ENCODE results near the gene FMN2.

The FMN2 gene

DNA sequence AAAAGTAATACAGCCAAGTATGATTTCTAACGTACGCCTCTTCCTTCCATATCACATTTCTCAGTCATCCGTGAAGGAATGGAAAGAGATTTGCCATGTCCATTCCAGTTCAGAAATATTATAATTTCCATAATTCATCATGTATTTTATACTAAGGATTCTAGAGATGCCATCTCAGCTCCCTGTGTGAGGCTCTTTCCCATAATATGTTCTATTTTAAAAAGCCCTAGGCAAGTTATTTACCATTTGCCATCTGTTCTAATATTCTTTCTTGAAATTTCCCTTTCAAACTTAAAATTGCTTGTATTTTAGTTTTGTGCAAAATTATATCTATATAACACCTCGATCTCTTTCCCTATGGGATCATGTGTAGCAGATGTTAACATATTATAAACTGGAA lies 106.7 kb downstream of the FMN2 start:
- no peak for DNase-seq (ENCODE audit: low read depth)

DNA sequence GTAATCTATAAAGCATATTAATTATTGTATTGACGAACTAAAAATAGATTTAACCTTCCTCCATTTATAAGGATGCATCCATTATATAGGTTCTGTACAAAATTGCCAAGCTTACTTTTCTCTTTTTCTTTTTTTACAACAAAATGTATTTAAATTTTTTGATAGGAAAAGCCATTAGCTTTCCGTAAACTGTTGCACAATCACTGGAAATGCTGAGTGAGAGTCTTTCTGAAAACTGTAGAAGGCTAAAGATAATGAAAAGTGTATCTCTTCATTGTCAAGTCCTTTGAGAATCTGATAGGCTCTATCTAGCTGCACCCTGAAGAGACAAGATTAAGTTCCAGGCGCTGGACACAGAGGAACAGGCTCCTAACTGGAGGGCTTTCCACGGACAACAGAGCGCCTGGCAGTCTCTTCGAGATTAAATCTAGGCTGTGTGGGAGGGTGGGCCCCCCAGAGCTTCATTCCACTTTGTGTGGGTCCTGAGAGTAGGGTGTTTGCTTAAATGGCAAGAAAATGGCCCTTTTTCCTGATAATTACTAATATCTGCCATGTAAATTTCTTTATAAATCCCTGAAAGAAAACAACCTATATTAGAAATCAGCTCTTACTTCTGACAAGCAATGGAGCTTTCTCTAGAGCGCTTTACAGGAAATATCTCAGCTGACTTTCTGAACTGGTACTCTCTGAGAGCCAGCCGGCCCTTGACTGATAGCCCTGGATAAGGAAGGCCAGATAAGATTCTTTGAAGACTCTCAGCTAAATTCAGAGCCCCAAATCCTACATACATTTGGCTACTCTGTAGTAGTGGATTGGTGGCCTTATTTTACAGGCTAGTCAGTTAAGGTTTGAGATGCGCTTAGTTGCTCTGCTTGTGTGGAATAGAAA lies 108.3 kb downstream of the FMN2 start:
- no peak for DNase-seq (ENCODE audit: low read depth)

DNA sequence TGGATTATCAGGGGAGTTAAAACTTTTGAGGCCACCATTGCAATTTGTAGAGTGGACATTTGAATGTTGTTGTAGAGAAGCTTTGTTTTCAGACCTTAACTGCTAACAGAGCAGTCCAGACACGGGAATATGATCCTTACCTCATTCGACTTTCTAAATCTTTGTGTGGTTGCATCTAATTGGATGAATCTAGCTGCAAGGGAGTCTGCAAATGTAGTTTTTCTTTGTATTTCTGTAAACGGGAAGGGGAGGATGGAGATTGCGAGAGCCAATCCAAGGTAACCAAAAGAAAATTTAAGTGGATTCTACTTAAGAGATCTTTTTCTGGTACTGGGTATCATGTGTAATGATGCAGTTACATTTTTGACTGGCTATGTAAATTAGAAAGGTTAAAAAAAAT lies 110.2 kb downstream of the FMN2 start:
- DNase-seq (ENCODE audit: low read depth) = no peak

DNA sequence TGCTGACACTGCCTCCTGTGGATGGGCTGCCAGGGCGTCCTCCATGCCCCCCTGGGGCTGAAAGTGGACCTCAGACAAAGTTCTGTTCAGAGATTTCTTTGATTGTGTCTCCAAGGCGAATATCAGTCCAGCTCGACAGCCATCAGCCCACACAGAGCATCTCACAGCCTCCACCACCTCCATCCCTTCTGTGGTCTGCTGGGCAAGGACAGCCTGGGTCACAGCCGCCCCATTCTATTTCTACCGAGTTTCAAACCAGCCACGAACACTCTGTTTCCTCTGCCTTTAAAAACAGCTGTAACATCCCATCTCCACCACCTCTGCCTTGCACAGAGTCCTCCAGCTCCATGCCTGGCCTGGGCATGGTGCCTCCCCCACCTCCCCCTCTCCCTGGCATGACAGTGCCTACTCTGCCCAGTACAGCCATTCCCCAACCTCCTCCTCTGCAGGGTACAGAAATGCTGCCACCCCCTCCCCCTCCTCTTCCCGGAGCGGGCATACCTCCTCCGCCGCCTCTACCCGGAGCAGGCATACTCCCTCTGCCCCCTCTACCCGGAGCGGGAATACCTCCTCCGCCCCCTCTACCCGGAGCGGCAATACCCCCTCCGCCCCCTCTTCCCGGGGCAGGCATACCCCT lies 115.5 kb downstream of the FMN2 start:
- DNase-seq (ENCODE audit: low read depth) = no peak

DNA sequence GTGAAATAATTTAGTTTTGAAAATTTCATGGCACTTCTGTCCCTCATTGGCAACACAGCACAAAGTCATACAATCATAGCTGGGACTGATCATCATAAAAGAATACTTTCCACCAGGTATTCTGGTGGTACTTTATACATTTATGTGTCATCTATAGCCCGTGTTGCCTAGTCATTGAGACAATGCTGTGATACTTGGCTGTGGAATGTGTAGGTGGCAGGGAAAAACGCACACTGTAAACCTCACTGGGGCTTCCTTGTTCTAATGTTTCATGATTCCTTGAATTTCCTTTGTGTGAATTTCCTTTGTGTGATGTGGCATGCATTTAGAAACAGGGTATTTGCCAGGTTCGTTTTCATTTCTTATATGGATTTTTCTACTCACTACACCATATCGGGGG lies 118.3 kb downstream of the FMN2 start:
- DNase-seq (ENCODE audit: low read depth) = peak; percentile 19

DNA sequence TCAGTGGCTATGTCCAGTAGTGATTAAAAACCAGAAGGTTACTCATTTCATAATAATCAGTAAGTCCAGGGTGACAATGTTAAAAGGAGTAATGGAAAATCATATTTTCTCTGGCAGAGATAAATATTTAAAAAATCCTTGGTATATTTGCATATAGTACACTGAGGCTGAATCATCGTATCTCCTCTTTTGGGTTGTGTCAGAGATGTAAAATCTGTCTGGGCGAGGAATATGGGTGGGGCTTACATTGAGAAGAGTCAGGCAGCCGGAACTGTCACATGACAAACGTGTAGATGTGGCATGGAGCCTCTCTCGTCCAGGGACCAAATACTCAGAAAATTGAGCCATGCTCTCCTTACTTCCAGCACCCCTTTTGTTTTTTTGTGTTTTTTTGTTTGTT lies 120.9 kb downstream of the FMN2 start:
- no peak for DNase-seq (ENCODE audit: low read depth)

DNA sequence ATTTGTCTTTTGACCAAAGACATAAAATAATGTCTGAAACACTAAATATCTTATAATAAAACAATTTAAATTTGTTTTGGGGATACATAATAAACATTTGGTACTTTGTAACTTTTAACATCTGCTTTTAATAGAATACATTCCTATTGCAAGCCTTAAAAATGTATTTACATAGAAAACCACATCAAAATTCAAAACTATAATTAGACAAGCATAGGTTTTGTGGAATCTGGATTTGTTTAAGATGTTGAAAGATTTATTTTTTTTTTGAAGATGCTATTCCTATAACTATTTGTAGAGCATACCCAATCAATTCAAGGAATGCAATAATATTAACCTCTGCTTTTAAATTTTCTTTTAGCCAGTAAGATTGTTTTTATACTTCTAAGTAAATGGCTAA lies 125.7 kb downstream of the FMN2 start:
- no peak for DNase-seq (ENCODE audit: low read depth)

DNA sequence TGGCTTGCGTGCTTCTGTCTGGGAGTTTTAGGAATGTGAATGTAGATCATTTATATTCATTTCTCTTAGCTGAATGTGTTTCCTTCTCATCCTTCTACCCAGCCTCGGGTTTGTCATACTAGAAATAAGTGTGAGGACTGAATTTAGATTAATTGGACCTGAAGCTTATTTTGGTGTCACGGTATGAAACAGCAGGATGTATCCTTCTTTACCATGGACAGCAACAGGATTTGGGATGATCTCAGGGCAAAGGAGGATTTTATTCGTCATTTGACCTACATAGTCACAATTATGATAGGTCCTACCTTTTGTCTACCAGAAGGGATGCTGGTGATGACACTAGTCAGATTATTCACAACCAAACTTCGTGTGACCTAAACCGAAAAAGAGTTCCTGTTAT lies 127.4 kb downstream of the FMN2 start:
- no peak for DNase-seq (ENCODE audit: low read depth)

DNA sequence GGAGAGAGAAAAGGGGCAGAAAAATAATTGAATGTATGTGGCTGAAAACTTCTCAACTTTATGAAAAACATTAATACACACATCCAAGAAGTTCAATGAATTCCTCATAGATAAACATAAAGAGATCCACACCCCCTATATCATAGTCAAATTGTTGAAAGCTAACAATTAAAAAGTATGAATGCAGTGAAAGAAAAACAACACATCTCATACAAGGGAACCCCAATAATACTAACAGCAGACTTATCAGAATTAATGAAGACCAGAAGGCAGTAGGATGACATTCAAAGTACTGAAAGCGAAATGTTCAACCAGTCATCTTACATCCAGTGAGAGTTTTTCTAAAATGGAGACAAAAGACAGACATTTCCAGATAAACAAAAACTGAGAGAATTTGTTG lies 134.4 kb downstream of the FMN2 start:
- DNase-seq (ENCODE audit: low read depth) = no peak

DNA sequence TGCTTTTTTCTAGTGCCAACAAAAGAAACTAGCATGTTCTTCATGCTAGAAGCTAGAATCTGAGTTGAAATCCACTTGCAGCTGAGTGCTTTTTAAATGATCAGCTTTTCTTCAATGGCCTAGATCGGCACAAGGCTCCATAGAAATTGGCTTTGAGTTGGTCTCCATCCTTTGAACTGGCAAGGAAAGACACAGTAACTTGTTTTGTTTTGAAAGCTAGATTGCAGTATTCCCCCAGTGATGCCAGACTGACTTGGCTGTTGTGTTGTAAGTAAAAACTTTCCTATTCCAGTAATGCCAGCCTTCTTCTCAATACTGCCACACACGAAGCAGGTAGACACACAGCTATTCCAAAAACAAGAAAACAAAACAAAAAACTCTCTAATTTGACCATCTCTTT lies 139.1 kb downstream of the FMN2 start:
- DNase-seq (ENCODE audit: low read depth) = no peak

DNA sequence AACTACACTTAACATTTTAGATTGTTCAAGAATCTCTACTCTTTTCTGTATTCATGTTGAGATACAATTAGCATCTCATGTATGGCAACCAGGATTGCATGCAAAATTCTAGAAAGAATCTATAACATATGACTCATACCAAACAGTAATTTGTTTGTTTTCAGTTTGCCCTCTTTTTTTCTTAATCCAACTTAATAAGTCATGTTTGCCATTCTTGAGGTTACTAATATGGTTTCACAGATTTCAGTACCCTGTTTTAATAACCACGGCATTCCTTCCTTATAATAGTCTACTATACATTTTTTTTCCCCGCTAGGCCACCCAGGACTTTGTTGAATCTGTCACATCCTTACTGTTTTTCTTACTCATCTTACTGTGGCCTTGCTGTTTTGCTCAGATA lies 140.8 kb downstream of the FMN2 start:
- no peak for DNase-seq (ENCODE audit: low read depth)

DNA sequence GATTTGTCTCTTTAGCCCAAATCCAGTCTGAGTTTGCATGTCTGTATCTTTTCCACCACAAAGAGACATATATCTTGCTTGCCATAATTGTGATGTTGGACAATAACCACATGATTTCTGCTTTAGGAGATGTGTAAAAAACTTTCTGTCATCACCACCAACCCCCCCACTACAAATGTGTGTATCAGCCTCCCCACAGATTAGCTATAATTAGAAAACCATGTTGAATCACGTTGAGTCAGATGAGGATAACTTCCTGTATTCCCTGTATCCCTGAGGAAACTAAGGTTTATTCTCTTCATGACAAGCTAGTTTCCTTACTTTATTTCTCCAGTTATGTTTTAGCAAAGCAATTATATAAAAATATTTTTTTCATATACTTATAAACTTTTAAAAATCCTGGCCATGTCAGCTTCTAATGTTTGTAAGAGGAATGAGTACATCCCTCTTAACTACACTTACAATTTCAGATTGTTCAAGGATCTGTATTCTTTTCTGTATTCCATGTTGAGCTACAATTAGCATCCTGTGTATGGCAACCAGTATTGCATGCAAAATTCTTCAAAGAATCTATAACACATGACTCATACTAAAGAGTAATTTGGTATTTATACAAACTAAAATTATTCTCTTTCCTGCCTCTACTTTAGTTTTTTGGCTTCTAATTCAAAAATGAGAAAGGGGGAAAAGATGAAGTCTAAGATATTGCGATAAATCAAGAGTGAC lies 143.0 kb downstream of the FMN2 start:
- DNase-seq (ENCODE audit: low read depth) = no peak

DNA sequence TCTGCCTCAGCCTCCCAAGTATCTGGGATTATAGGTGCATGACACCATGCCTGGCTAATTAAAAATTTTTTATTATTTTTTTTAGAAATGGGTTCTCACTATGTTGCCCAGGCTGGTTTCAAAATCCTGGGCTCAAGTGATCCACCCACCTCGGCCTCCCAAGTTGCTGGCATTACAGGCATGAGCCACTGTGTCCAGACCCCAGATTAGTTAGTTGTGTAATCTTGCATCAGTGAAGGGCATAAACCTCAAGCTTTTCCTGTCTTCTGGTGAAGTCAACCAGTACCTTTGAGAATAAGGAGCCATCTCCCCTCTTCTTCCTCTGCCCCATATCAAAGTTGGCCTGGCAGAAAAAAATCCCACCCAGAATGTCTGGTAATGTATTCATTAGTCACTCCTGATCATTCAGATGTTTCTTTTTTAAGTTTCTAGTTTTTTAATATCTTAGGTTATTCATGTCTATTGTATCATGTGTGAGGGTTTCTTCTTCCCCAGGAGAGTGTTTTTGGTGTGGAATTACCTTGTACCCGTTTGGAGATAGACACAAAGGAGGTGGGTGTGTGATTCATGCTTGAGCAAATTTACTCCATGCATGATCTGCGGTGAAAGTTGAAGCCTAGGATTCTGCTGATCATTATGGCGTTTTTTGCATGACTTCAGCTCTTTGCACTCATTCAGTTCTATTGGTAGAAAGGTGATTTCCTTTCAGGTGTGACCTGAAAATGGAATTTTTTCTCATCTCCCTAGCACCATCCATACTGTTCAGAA lies 144.0 kb downstream of the FMN2 start:
- no peak for DNase-seq (ENCODE audit: low read depth)

DNA sequence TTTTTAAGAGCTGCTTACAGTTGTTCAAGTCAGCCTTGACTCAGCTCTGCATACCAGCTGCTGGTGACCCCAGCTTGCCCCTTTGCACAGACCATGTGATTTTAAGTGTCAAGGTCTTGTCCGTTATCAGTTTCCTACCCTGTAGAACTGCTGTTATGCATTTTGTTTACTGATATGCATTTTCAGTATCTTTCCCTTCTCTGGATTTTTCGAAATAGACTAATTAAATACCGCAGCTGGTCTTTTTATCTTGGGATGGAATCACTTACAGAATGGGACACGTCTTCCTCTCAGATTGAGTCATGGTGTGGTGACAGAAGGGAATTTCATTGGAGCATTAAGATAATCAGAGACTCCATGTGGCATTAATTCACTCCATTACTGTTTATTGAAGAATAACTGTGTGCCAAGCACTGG lies 145.6 kb downstream of the FMN2 start:
- DNase-seq (ENCODE audit: low read depth) = no peak

DNA sequence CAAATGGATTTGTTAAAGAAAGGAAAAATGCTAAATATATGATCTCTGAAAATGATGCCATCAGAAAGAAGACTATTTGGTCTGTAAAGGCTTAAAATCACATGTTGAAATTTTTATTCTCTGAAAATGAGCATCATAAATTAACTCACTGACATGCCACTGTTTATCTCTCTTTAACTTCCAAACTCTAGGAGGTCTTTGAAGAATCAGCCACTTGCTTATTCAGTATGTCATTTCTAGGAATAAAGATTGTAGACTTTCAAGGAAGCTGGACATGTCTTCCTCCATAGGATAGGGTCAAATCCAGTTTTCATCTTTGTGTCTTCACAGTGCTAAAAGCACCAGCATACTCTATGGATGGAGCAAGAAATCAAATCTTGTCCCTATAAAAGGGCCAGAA lies 147.6 kb downstream of the FMN2 start:
- no peak for DNase-seq (ENCODE audit: low read depth)

DNA sequence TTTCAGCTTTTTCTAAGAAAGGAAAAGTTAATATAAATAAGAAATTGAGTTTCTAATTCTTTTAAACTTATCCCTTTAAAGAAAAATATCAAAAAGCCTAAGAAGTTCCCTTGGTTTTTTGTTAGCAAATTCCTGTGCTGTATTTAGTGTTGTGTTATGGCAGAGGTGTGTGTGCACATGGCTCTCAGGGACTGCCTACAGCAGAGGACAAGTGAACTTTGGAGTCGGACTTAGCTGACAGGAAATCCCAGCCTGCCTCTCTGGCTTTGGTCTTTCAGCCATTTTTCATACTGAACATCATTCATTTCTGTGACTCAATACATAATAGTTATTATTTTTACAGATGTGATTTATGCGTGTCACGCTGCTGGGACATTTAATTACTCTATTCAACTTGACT lies 149.6 kb downstream of the FMN2 start:
- DNase-seq (ENCODE audit: low read depth) = no peak

DNA sequence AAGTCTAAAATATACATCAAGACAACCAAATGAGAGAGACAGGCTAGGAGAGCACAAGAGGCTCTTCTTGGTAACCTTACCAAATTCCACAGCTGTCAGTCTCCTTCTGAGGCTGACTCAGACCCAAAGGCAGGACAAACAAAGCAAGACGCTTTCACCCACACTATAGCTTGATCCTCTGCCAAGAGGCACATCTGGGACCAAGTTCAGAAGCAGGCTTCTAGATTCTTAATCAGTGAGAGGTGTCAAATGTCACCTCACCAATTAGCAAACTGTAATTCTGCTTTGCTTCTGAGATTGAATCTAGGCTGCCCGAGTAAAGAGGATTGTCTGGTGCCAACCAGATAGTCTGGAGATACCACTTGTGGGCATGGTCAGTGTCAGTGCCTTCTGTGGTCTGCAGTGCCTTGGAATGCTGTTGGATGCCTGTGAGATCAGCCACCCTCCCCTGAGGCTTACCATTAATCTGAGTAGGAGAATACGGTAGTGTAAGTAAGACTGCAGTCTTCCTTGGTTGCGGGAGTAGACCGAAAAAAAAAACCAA lies 151.0 kb downstream of the FMN2 start:
- DNase-seq (ENCODE audit: low read depth) = peak; percentile 53

DNA sequence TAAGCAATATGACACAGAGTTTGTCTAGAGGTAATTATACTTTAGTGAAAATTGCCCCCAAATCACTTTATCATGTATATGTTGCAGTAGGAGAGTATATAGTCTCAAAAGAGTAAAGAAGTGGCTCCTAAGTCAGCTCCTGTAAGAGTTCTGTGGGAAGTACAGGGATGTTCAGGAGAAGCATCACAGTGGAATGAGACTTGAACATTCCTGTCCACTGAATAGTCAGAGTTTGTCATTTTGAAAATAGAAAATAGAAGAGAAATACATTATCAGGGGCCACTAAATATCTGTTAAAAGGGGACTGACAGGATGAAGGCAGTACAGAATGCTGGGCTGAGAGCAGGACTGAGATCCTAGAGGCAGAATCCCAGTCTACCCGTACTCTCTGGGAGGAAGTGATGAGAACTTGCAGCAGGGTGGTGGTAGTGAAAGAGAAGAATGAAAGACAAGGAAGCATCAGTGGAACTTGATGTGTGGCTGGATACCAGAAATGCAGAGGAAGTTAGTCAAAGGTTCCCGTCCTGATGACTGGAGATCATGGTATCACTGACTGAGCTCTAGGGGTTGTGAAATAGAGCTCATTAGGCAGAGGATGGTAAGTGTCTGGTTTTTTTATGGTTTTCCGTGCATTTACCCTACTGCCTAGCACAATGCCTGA lies 153.4 kb downstream of the FMN2 start:
- DNase-seq (ENCODE audit: low read depth) = peak; percentile 59

DNA sequence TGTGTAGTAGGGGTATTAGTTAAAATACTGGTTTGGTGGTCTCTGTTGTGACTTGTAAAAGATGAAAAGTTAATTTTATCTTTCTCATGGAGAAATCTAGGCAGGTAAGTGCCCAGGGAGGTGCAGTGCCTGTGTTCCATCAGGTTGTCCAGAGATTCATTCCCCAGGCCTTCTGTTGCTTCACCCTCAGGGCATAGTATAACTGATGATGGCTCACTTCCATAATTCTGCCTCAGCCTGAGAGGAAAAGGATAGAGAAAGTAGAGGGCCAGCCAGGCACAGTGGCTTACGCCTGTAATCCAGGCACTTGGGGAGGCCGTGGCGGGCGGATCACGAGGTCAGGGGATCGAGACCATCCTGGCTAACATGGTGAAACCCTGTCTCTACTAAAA lies 153.9 kb downstream of the FMN2 start:
- DNase-seq (ENCODE audit: low read depth) = no peak

DNA sequence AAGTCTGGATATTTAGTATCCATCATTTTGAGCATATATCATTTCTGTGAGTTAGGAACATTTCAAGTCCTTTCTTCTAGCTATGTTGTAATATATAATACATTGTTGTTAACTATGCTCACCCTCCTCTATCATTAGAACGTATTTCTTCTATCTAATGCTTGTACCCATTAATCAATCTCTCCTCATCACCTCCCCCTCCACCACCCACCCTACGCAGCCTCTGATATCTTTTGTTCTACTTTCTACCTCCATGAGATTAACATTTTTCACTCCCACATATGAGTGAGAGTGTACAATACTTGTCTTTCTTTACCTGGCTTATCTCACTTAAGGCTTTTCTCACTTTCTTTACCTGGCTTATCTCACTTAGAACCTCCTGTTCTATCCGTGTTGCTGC lies 156.2 kb downstream of the FMN2 start:
- DNase-seq (ENCODE audit: low read depth) = no peak

DNA sequence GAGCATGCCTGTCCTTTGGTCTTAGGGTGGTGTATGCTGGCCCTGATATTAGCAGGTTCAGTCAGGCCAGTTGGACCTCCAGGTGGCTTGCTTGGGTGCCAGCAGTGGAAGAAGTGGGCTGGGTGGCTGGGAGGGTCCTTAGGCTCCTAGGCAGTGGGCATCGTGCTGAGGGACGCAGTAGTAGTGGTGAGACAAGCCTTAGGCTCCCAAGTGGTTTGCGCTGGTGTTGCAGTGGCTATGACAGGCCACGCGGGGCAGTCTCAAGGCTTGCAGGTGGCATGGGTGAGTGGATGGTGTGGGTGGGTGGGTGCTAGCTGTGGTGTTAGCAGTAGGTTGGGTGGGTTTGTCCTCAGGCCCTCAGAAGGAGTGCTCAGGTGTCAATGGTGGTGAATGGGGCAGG lies 162.3 kb downstream of the FMN2 start:
- DNase-seq (ENCODE audit: low read depth) = no peak
